ENCODE data around the gene ADAM19.

Gene ADAM19

GRCh38 chr5:157599565-157599964, 24.0 kb upstream of the ADAM19 start:
- Histone ChIP-seq H3K27me3 (replicated peaks) (no peaks in the 10 kb centered on the region), H3K4me3 (ENCODE audit: low read depth, low read length) (no peak overlapping the region), H3K27ac (no peak overlapping the region), H3K36me3 (replicated peaks) (no peaks in the 10 kb centered on the region)
- in situ Hi-C loops (cut with HindIII; ENCODE audit: low pct_ligation_motif_present, low sequenced_read_pairs), result no loop called here
- no peak for TF ChIP-seq CTCF (IDR thresholded peaks at IDR 0.05; ENCODE audit: low read depth, low read length, missing control alignments)
- DNase-seq, result no peak

DNA sequence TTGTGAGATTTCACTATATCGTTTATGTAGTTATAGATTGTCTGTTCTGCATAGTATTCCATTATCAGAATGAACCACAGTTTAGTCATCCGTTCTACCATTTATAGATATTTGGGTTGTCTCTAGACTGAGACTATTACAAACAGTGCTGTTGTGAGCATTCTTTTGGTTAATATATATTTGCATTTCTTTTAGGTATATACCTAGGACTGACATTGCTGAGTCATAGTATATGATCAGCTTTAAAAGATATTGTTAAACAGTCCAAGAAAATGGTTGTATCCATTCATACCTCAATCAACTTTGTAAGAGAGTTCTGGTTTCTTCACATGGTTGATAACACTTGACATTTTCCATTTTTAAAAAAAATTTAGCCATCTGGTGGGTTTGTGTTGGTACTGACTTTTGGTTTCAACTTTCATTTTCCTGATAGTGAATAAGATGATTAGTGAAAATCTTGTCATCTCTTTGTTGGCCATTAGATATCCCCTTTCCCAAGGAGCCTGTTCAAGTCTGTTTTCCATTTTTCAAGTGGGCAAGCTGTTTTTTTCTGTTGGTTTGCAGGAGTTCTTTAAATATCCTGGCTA, 22.9 kb upstream of the ADAM19 start:
- H3K4me3 ChIP-seq (ENCODE audit: low read depth, low read length), result no peak overlapping the region
- H3K27ac ChIP-seq, result no peak overlapping the region
- no peak for DNase-seq
- H3K27me3 ChIP-seq (replicated peaks), result no peaks in the 10 kb centered on the region
- no peaks in the 10 kb centered on the region for H3K36me3 ChIP-seq (replicated peaks)
- in situ Hi-C loops (cut with HindIII; ENCODE audit: low pct_ligation_motif_present, low sequenced_read_pairs), result no loop called here
- no peak for TF ChIP-seq CTCF (IDR thresholded peaks at IDR 0.05; ENCODE audit: low read depth, low read length, missing control alignments)

- no peak for TF ChIP-seq CTCF (IDR thresholded peaks at IDR 0.05; ENCODE audit: low read depth, low read length, missing control alignments)
- no peak overlapping the region for H3K4me3 ChIP-seq (ENCODE audit: low read depth, low read length)
- in situ Hi-C loops (cut with HindIII; ENCODE audit: low pct_ligation_motif_present, low sequenced_read_pairs), result no loop called here
Measured at GRCh38 chr5:157597277-157597676, 21.7 kb upstream of the ADAM19 start.

DNA sequence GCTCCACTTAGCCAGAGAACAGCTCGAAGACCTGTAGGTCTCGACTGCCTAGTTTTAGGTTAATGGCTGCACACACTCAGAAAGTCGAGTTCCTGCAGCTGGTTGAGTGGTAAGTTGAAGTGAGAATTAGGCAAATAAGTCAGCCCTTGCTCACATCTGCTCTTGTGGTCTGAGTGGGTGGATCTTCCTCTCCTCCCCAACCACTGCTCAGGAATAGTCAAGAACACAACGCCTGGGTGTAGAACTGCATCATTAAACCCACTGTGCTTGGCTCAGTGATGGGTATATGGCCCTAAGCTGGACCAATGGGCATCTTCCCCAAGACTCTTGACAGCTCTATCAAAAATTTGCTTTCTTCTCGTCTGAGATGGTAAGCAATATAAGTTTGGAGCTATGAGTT, 20.9 kb upstream of the ADAM19 start:
- no peak overlapping the region for H3K27ac ChIP-seq

More at GRCh38 chr5:157597277-157597676, 21.7 kb upstream of the ADAM19 start:
- no peaks in the 10 kb centered on the region for H3K27me3 ChIP-seq (replicated peaks)
- DNase-seq, result no peak
- H3K27ac ChIP-seq, result no peak overlapping the region
- H3K36me3 ChIP-seq (replicated peaks), result no peaks in the 10 kb centered on the region

GRCh38 chr5:157594675-157595459, 19.3 kb upstream of the ADAM19 start:
- no peaks in the 10 kb centered on the region for H3K27me3 ChIP-seq (replicated peaks)
- in situ Hi-C loops (cut with HindIII; ENCODE audit: low pct_ligation_motif_present, low sequenced_read_pairs), result no loop called here
- no peak for DNase-seq
- TF ChIP-seq CTCF (IDR thresholded peaks at IDR 0.05; ENCODE audit: low read depth, low read length, missing control alignments), result no peak
- H3K36me3 ChIP-seq (replicated peaks), result no peaks in the 10 kb centered on the region
- no peak overlapping the region for H3K4me3 ChIP-seq (ENCODE audit: low read depth, low read length)
- no peak overlapping the region for H3K27ac ChIP-seq

More for the DNA sequence above, 20.9 kb upstream of the ADAM19 start:
- TF ChIP-seq CTCF (IDR thresholded peaks at IDR 0.05; ENCODE audit: low read depth, low read length, missing control alignments), result no peak
- Histone ChIP-seq H3K27me3 (replicated peaks) (no peaks in the 10 kb centered on the region), H3K36me3 (replicated peaks) (no peaks in the 10 kb centered on the region), H3K4me3 (ENCODE audit: low read depth, low read length) (no peak overlapping the region)
- in situ Hi-C loops (cut with HindIII; ENCODE audit: low pct_ligation_motif_present, low sequenced_read_pairs), result no loop called here
- DNase-seq, result no peak

Measured in brain microvascular endothelial cell (primary cell).